GM19193 (cell line): Measurements from ENCODE around the gene CYP3A4.

Experiments
- POLR2A ChIP-seq: IDR thresholded peaks from 4 replicates; pipeline ENCODE4 v1.6.1; 2011; ENCODE audit not compliant: insufficient read depth, insufficient read length; ENCODE audit errors: extremely low read depth

CYP3A4 gene

DNA sequence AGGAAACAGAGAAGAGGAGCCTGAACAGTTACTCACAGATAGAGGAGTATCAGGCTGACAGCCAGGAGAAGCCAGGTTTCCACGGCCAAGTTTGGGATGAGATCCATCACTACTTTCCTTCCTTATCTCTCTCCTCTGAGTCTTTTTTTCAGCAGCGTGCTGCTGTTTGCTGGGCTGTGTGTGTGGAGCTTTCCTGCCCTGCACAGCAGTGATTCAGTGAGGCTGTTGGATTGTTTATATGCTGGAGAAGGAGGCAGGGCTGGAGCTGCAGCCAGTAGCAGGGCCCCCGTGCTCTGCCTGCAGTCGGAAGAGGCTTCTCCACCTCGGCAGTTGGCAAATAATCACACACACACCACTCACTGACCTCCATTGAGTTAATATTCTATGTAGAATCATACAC, 49.0 kb downstream of the CYP3A4 start, which contains the start of gene CYP3A7:
Gene CYP3A7 (minus strand): TSS at position 210 of the 400 bp plus-strand sequence. CDS start 103 bp downstream, at position 107.
- TF ChIP-seq POLR2A = no peak

DNA sequence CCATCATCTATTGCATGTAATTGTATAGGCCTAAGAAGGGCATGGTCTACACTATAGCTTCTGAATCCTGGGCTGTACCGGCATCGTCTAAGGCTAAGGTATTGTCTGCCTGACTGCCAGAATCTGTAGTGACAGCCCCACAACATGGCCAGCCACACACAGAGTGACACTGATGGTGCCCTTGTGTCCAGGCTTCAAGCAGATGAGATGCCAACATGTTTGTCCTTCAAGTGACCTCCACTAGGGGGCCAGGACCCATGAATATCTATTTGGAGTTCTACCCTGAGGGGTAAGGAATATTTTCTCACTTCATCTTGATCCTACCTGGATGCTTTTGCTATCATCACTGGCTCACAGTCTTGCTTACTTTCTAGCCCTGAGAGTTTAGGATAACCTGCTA, 50.5 kb downstream of the CYP3A4 start:
- no peak for TF ChIP-seq POLR2A

DNA sequence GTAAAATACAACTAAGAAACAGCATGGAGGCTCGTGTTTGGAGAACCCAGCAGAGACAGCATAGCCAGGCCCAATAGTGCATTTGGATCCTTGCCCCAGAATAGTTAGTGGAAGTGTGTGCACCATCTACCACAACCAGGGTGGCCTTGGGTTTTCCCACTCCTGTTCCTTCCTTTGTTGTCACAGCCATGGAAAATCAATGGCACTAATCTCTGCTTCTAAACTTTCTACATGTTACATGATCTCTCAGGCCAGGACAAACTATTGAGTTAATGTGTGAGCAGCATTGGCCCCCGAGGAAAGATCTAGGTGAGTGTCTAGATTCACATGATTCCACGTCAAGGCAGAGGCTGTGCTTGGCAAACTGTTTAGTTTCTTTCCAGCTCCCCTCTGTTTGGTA, 51.0 kb downstream of the CYP3A4 start:
- no peak for TF ChIP-seq POLR2A

DNA sequence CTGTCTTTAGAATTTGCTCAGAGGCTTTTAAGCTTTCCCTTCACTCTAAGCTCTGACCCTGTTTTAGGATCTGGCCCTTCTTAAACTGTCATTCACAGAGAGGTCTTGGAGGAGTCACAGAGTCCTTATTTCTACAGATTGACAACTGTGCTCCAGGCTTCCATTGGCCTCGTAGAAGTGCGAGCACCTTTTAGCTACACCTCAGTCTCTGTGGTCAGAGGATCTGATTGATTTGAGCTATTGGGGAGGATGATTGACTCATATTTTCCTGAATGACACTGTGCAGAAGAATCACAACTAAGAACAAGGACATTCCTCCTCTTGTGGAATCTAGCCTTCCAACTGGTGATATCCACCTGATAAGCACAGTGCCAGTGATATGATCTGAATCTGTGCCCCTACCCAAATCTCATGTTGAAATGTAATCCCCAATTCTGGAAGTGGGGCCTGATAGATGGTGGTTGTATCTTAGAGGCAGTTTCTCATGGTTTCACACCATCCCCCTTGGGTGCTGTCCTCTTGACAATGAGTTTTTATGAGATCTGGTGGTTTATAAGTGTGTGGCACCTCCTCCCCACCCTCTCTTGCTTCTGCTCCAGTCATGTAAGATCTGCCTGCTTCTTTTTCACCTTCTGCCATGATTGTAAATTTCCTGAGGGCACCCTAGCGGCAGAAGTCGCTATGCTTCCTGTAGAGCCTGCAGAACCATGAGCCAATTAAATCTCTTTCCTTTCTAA, 52.2 kb downstream of the CYP3A4 start:
- TF ChIP-seq POLR2A = no peak

DNA sequence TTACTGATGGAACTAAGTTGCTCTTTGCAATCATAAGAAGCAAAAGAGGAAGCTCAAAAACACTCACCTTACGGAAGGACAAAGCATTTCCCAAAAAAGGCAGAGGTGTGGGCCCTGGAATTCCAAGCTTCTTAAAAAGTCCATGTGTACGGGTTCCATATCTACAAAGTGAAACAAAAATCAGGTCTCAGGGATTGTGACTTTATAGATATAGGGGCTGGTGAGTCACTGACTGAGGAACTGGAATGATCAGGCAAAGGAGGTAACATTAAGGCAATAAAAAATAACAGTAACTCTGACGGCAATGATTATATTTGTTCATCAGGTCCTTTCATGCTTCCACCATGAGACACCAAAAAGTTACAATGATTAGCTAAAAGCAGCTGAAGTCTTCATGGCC, 53.0 kb downstream of the CYP3A4 start:
- TF ChIP-seq POLR2A = no peak

DNA sequence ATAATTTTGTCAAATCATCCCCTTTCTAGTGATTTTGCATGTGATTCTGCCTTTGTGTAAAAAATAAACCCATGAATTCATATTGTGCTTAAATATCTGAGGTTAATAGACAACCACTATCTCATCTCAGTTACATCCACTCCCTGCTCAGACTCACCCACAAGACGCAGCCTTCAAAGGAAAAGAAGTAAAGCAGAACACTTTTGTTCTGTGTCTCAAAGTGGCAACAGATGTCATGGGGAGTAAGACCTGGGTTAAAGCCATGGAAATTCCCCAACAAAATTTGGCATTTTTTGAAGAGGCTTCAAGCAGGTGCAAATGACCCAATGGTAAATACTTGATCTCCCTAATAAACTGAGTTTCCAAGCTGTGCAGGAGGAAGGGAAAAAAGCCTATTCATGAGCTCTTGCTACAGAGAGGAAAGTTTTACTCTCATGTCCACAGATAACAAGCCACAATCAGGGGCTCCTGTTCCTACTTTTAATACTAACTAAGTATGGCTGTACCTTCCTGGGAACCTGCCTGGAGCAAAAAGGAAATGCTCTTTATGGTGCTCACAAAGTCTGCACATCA, 53.7 kb downstream of the CYP3A4 start:
- TF ChIP-seq POLR2A = no peak

DNA sequence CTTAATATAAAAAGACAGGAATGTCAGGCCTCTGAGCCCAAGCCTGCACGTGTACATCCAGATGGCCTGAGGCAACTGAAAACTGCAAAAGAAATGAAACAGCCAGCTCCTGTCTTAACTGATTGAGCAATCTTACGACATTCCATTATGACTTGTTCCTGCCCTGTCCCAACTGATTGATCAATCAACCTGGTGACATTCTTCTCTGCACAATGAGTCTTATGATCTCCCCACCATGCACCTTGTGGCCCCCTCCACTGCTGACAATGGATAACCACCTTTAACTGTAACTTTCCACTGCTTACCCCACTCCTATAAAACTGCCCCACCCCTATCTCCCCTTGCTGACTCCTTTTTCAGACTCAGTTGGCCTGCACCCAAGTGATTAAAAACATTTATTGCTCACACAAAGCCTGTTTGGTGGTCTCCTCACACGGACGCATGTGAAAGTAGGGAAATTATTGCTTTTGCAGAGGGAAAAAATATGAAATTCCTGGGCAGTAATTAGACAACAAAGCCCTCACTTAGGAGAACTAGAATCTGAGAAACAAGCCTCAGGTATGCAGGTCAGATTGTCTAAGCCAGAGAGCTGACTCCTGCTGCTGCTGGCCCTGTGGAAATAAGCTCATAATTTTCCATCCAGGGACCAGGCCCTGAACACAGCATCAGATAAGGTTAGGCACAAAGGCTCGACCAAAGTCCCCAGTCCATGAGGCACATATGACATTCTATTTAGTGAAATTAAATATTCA, 54.3 kb downstream of the CYP3A4 start:
- TF ChIP-seq POLR2A = no peak

DNA sequence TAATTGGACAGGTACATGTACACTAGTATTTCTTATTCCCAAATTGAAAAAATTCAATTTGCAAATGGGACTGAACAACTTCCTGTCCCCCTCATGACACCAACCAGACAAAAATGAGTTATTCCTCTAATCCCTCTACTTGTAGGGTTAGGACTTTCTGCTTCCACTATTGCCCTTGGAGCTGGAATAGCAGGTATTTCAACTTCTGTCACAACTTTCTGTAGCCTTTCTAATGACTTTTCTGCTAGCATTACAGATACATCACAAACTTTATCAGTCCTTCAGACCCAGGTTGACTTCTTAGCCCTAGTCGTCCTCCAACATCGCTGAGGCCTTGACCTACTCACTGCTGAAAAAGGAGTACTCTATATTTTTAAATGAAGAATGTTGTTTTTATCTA, 55.4 kb downstream of the CYP3A4 start:
- TF ChIP-seq POLR2A = no peak

DNA sequence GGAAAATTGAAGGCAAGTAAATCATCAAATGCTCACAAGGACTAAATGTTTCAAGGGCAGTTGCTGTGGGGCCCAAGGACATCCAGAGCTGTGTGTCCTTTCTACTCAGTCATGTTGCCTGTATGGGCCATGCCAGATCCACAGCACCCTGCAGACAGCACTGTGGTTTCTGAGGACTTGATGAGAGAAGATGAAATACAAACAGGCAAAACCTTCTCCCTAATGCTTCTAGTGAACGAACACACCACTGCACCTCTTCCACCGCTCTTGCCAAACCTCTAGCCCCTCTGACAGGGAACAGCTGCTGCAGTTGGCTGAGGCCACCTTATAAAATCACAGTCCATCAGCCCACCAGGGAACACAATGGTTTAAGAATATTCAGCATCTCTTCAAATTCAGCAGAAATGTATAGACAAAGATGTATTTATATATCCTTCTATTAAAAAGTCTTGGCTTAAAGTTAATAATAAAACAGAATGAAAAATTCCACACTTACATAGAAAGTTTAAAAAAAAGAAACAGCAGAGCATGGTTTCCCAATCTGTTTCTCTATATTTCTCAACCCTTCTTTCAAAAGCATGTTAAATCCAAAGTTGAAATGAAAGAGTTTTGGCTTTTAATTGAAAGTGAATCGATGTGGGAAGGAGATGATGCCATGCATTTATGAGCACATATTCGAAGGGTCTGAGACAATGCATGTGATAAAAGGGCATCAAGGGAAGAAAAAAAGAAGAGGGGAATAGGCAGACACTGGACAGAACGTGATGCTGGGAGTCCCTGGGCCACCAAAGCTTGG, 63.0 kb downstream of the CYP3A4 start:
- no peak for TF ChIP-seq POLR2A

DNA sequence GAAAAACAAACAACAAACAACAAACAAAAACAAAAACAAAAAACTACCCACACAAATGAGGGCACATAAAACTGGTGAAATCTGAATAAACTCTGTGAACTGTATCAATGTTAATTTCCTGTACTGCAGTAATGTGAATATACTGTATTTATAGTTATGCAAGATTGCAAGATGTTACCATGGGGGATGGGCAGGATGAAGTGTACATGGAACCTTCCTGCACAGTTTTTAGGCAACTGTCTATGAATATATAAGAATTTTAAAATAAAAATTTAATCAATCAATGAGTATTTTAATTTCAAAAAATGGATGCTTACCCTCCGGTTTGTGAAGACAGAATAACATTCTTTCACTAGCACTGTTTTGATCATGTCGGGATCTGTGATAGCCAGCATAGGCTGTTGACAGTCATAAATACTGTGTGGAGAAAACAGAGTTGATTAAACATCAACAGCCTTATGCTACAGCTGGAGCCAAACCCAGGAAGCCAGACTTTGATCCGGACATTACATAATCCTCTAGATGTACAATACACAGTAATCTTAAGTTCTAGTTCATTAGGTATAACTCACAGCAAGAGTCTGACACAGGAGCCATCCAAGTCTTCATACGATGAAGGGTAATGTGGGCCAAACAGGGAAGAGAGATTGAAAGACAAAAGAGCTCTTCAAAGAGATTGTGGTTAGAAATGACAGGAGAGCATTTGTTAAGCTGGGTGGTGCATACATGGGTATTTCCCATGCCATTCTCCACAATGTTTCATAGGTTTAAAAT, 63.8 kb downstream of the CYP3A4 start:
- TF ChIP-seq POLR2A = no peak

DNA sequence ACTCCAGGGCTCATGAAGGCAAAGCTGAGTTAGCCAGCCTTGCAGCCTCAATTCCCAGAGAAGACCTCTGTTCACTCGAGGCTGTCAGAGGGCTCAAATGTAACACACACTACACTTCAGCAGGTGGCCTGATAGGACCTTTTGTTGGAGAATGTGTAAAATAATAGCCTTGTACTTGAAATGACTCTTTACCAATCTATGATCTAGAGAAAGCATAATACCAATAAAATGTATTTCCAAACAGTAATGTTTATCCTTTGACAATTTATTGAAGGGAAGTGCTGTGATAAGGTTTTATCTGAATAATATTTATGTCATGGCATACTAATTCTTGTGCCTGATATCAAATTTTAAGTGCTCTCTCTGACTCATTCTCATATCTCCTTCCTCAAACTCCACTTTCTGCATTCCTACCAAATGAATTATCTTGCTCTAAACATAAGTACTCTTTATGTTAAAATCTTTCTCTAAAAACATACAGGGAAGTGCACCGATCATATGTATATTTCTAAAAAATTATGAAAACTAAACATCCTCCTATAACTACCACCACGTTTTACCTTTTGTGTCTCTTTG, 69.9 kb downstream of the CYP3A4 start:
- no peak for TF ChIP-seq POLR2A

DNA sequence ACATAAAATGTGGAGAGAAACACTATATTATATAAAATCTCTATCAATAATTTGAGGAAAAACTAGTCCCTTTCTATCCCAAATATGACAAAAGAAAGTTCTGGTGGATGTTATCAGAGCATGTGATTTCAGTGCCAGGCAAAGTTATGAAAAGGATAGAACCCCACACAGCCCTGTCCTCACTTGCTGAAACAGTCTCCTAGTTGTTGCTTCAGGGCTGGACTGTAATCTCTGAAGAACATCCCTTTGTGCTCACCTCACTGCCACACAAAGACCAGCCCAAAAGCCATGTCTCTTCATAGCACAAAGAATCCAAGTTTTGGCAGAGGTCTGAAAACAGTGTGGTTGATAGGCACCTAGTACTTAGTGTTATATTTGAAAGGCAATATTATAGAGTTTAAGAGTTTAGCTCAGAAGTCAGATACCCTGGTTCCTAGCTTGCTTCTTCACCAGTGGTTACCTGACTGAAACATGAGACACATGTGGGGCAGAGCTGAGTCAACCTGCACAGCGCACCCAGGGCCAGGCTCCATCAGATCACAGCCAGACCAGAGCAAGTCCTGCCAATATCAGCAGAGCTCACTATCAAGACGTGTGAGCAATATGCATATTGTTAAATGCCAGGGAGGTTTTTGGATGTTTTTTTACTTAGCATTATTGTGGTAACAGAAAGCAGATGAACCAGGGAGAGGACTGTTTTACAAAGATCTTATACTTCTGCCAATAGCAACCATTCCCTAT, 74.0 kb downstream of the CYP3A4 start:
- TF ChIP-seq POLR2A = no peak

DNA sequence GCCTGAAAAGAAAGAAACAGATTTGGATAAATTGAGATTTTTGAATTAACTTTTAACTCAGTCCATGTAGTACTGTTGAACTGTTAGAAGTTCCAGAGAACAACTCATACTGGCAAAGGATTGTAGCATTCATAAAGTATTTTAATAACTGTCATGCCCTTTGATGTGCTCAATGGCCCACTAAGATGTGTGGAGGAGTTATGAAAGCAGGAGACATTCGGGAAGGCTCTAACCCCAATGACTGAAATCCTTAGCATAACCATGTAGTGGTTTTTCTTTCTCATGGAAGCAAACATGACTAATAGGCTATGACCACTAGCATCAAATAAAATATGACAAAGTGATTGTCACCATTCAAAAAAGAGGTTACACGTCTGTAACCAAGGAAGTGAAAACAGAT, 74.7 kb downstream of the CYP3A4 start:
- no peak for TF ChIP-seq POLR2A
